NT2/D1 (cell line): Measurements from ENCODE around the gene NADSYN1.

ENCODE experiments used
- SUZ12 ChIP-seq: IDR thresholded peaks from 2 replicates; pipeline ENCODE4 v1.6.1; 2011; ENCODE audit not compliant: insufficient read length, insufficient read depth; ENCODE audit errors: extremely low read depth
- ZNF274 ChIP-seq: IDR thresholded peaks from 2 replicates; pipeline ENCODE4 v1.6.1; 2011; ENCODE audit warnings: mild to moderate bottlenecking, low read depth, low read length

DNA sequence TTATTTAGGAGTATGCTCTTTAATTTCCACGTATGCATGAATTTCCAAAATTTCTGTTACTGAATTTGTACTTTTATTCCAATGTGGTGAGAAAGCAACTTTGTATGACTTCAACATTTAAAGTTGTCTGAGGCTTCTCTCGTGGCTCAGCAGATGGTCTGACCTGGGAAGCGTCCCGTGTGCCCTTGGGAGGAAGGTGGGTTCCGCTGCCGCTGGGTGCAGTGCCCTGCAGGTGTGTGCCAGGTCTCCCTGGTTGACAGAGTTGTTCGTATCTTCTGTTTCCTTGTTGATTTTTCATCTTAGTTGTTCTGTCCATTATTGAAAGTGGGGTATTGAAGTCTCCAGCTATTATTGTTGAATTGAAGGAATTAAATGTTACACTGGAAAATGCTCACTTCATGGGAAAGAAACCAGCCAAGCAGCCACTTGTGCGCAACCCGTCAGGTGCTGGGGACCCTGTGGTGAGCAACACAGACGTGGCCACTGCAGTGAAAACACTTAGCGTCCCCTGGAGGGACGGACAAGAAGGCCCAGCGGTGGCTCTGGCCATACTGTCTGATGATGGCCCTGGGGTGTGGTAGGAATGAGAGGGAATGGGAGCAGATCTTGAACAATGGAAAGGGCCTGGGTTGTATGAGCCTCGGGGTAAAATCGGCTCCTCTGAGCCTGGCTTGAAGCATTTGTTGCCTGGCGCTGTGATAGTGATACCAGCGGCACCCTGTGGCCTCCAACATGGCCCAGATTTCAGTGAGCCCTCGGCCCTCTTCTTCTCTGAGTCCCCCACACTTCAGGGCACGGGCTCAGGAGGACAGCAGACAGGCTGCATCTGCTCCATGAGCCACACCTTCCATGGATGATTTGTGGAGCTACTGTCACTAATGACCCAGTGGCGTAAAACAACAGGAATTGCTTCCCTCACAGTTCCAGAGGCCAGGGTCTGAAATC is 42.6 kb downstream of the NADSYN1 start:
- TF ChIP-seq ZNF274 (no peak), SUZ12 (no peak)
